Glomerular visceral epithelial cell (primary cell): ENCODE measurements around the gene CCDC141.

Experiments
- DNase-seq: peaks from one replicate; pipeline ENCODE4 v3.0.0-alpha.2; 2016; ENCODE audit errors: extremely low spot score

The CCDC141 gene

GRCh38 chr2:178980815-178981214 lies 69.1 kb downstream of the CCDC141 start:
- no peak for DNase-seq

GRCh38 chr2:178978667-178979066 lies 71.3 kb downstream of the CCDC141 start:
- DNase-seq: no peak

- no peak for DNase-seq
Measured at GRCh38 chr2:178976351-178976750, 73.6 kb downstream of the CCDC141 start.

- DNase-seq: no peak
Measured at GRCh38 chr2:178962805-178963433, 87.0 kb downstream of the CCDC141 start.

GRCh38 chr2:178962152-178962551 lies 87.8 kb downstream of the CCDC141 start:
- DNase-seq: no peak

- DNase-seq: no peak
Measured at GRCh38 chr2:178954049-178954448, 95.9 kb downstream of the CCDC141 start.

GRCh38 chr2:178951266-178952006 lies 98.5 kb downstream of the CCDC141 start:
- no peak for DNase-seq

GRCh38 chr2:178949584-178949983 lies 100.4 kb downstream of the CCDC141 start:
- no peak for DNase-seq

GRCh38 chr2:178949151-178949550 lies 100.8 kb downstream of the CCDC141 start:
- DNase-seq: no peak

GRCh38 chr2:178947006-178947405 lies 102.9 kb downstream of the CCDC141 start:
- DNase-seq: no peak

GRCh38 chr2:178946494-178946893 lies 103.4 kb downstream of the CCDC141 start:
- no peak for DNase-seq

GRCh38 chr2:178943745-178944144 lies 106.2 kb downstream of the CCDC141 start:
- no peak for DNase-seq

- DNase-seq: no peak
Measured at GRCh38 chr2:178934571-178934970, 115.4 kb downstream of the CCDC141 start.

- no peak for DNase-seq
Measured at GRCh38 chr2:178933493-178933892, 116.4 kb downstream of the CCDC141 start.

GRCh38 chr2:178928077-178928476 lies 121.9 kb downstream of the CCDC141 start:
- DNase-seq: no peak

GRCh38 chr2:178927173-178927572 lies 122.8 kb downstream of the CCDC141 start:
- no peak for DNase-seq

- DNase-seq: no peak
Measured at GRCh38 chr2:178924817-178925216, 125.1 kb downstream of the CCDC141 start.

- DNase-seq: no peak
Measured at GRCh38 chr2:178923546-178923945, 126.4 kb downstream of the CCDC141 start.

- no peak for DNase-seq
Measured at GRCh38 chr2:178920916-178921513, 128.9 kb downstream of the CCDC141 start.

GRCh38 chr2:178917555-178917954 lies 132.4 kb downstream of the CCDC141 start:
- DNase-seq: no peak

- no peak for DNase-seq
Measured at GRCh38 chr2:178915423-178916173, 134.3 kb downstream of the CCDC141 start.

GRCh38 chr2:178914259-178914849 lies 135.6 kb downstream of the CCDC141 start:
- peak; percentile 82 for DNase-seq
